ENCODE measurements around the gene OR2A25.

Gene OR2A25, protein sequence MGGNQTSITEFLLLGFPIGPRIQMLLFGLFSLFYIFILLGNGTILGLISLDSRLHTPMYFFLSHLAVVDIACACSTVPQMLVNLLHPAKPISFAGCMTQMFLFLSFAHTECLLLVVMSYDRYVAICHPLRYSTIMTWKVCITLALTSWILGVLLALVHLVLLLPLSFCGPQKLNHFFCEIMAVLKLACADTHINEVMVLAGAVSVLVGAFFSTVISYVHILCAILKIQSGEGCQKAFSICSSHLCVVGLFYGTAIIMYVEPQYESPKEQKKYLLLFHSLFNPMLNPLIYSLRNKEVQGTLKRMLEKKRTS

DNA sequence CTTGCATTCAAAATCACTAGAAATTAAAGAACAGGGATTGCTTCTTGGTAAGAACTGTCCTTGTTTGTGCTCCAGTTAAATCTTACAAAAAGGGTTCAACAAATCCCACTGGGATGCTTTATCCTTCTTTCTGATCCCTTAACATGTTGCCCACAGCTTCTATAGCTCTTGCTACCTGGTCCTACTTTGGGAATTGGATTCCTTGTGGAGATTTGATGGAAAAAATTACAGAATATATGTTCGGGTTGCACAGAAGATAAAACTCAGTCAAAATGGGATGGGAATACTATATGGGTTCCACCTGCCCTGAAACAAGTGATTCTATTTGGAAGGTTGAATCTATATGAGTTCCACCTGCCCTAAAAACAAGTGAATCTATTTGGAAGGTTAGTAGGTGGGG is at the start of gene OR2A25:
Gene OR2A25, plus strand, starts transcription at position 301 of the 400 bp plus-strand sequence. CDS start 4,409 bp downstream, outside the sequence.
- Histone ChIP-seq H3K36me3 (ENCODE audit: control insufficient read depth, insufficient read depth, low read length, severe bottlenecking) (no peaks in the 10 kb centered on the region), H3K27me3 (replicated peaks; ENCODE audit: control insufficient read depth, insufficient read depth, low read length) (no peaks in the 10 kb centered on the region), H3K4me3 (ENCODE audit: low read length) (no peak within 1 kb of the TSS), H3K9ac (ENCODE audit: low read length) (no peak within 1 kb of the TSS), H3K4me1 (ENCODE audit: control insufficient read depth, insufficient read depth, low read length) (no peaks in the 10 kb centered on the region), H3K9me3 (ENCODE audit: control insufficient read depth, low read length) (no peaks in the 10 kb centered on the region)
- DNase-seq (ENCODE audit: low read depth) = no peak

DNA sequence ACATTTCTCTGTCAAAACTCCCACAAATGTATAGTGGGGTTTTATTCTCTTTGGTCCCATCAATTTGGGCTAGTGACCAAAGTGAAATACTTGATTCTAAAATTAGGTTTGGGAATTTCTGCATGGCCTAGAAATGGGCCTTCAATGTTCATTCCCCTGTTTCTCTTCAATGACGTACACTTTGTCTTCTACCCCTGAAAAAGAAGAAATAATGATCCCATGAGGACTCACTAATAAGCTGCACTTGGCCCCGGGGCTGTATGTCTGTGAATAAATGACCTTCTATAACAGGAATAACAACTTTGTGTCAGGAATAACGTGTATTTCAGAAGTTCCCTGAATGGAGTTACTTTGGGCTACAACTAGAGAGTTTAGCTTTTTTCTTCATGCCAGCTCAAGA is 49.3 kb upstream of the OR2A25 start:
- no peak overlapping the region for H3K4me3 ChIP-seq (ENCODE audit: low read length)
- H3K36me3 ChIP-seq (ENCODE audit: control insufficient read depth, insufficient read depth, low read length, severe bottlenecking) = no peaks in the 10 kb centered on the region
- H3K9me3 ChIP-seq (ENCODE audit: control insufficient read depth, low read length) = no peaks in the 10 kb centered on the region
- H3K9ac ChIP-seq (ENCODE audit: low read length) = no peak overlapping the region
- H3K4me1 ChIP-seq (ENCODE audit: control insufficient read depth, insufficient read depth, low read length) = peaks cover 8% of the 10 kb centered on the region
- no peaks in the 10 kb centered on the region for H3K27me3 ChIP-seq (replicated peaks; ENCODE audit: control insufficient read depth, insufficient read depth, low read length)
- no peak for DNase-seq (ENCODE audit: low read depth)

DNA sequence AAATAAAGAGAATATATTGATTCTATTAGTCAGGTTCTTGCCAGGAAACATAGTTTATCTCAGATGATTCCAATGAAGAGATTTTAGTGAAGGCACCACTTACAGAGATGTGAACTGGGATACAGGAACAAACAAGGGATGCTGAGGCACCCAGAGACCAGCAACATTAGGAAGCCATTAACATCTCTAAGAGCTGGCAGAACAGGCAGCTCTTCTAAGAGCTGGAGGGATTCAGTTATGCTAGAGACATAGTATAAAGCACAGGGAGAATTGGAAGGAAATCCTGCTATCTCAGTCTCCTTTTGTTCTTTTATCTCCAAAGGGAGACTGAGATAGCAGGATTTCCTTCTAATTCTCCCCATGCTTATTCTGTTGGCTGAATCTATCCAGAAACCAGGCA is 47.4 kb upstream of the OR2A25 start:
- Histone ChIP-seq H3K9me3 (ENCODE audit: control insufficient read depth, low read length) (no peaks in the 10 kb centered on the region), H3K27me3 (replicated peaks; ENCODE audit: control insufficient read depth, insufficient read depth, low read length) (no peaks in the 10 kb centered on the region), H3K9ac (ENCODE audit: low read length) (no peak overlapping the region), H3K4me1 (ENCODE audit: control insufficient read depth, insufficient read depth, low read length) (peaks cover 8% of the 10 kb centered on the region), H3K36me3 (ENCODE audit: control insufficient read depth, insufficient read depth, low read length, severe bottlenecking) (no peaks in the 10 kb centered on the region), H3K4me3 (ENCODE audit: low read length) (no peak overlapping the region)
- no peak for DNase-seq (ENCODE audit: low read depth)

DNA sequence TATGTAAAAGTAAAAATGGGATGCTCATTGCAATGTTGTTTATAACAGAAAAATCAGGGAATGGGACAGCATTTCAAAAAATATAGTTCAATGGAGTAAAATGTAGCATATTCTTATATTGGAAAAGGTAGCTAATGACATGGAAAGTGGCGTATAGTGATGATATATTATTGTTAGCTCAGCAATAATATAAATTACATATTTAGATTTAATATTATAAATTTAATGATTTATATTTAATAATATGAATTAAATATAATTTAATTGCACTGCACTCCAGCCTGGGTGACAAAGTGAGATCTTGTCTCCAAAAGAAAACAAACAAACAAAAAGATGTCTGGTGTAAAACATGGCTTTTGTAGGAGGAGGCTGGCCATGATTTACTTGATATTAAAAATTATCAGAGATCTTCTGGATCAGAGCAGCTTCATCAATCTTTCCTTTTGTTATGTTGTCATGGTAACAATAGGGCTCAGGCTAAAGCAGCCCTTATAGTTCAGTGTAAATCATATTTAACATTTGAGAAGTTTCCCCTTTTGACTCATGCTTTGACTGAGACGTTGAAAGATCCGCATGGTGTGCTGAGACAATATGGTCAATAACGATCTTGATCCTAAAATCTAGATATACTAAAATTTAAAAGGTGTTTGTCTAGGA is 46.3 kb upstream of the OR2A25 start:
- DNase-seq (ENCODE audit: low read depth) = no peak
- Histone ChIP-seq H3K36me3 (ENCODE audit: control insufficient read depth, insufficient read depth, low read length, severe bottlenecking) (no peaks in the 10 kb centered on the region), H3K9me3 (ENCODE audit: control insufficient read depth, low read length) (no peaks in the 10 kb centered on the region), H3K4me3 (ENCODE audit: low read length) (no peak overlapping the region), H3K4me1 (ENCODE audit: control insufficient read depth, insufficient read depth, low read length) (peaks cover 8% of the 10 kb centered on the region), H3K27me3 (replicated peaks; ENCODE audit: control insufficient read depth, insufficient read depth, low read length) (no peaks in the 10 kb centered on the region), H3K9ac (ENCODE audit: low read length) (no peak overlapping the region)

DNA sequence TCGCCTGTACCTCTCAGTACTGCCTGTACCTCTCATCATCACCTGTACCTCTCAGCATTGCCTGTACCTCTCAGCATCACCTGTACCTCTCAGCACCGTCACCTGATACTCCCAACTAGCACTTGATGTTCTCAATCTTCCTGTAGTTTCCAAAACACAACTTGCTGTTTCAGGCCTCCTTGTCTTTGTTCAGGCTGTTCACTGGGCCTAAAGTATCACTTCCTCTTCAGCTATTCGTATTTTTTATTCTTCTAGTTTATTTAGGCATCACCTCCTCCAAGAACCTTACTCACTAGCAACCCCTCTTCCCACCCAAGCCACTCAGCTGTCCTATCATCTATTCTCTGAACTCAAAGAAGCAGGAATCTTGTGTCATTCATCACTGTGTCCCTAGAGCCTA is 45.4 kb upstream of the OR2A25 start:
- Histone ChIP-seq H3K9me3 (ENCODE audit: control insufficient read depth, low read length) (no peaks in the 10 kb centered on the region), H3K36me3 (ENCODE audit: control insufficient read depth, insufficient read depth, low read length, severe bottlenecking) (no peaks in the 10 kb centered on the region), H3K4me3 (ENCODE audit: low read length) (no peak overlapping the region), H3K27me3 (replicated peaks; ENCODE audit: control insufficient read depth, insufficient read depth, low read length) (no peaks in the 10 kb centered on the region), H3K9ac (ENCODE audit: low read length) (no peak overlapping the region), H3K4me1 (ENCODE audit: control insufficient read depth, insufficient read depth, low read length) (peaks cover 8% of the 10 kb centered on the region)
- DNase-seq (ENCODE audit: low read depth) = no peak

DNA sequence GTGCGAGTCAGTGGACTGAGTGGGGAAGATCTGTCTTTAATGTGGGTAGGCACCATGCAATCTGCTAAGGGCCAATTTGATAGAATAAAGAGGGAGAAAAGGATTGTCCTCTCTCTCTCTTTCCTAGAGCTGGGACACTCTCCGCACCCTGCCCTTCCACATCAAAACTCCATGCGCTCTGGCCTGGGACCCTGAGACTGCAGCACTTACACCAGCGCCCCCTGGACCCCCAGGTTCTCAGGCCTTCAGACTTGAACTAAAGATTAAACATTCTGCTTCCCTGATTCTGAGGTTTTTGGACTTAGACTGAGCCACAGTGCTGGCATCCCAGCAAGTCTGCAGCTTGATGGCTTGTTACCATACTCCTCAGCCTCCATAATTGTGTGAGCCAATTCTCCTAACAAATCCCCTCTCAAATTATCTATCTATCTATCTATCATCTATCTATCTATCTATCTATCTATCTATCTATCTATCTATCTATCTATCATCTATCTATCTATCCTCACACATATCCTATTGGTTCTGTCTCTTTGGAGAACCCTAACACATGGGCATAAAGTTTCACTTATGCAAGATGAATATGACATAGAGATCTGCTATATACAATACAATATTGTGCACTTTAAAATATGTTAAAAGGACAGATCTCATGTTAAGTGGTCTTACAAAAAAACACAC is 43.3 kb upstream of the OR2A25 start:
- no peaks in the 10 kb centered on the region for H3K4me1 ChIP-seq (ENCODE audit: control insufficient read depth, insufficient read depth, low read length)
- H3K27me3 ChIP-seq (replicated peaks; ENCODE audit: control insufficient read depth, insufficient read depth, low read length) = no peaks in the 10 kb centered on the region
- H3K36me3 ChIP-seq (ENCODE audit: control insufficient read depth, insufficient read depth, low read length, severe bottlenecking) = no peaks in the 10 kb centered on the region
- no peak overlapping the region for H3K9ac ChIP-seq (ENCODE audit: low read length)
- DNase-seq (ENCODE audit: low read depth) = no peak
- H3K9me3 ChIP-seq (ENCODE audit: control insufficient read depth, low read length) = no peaks in the 10 kb centered on the region
- H3K4me3 ChIP-seq (ENCODE audit: low read length) = no peak overlapping the region

DNA sequence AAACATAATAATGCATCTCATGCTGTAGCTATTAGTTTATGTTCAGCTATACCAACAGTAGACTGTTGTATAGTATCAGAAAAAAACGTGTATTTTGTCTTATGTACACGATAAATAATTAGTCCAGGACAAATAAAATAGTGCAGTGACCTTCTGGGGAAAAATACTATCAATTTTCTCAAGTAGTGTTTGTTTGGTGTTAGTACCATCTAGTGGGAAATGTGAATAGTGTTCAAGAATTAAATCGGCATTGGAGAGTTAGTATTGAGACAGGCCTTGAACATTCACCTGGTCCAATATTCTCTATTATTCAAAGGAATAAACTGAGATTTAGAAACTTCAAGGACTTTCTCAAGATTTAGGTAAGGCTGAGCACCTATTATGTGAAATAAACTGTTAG is 42.5 kb upstream of the OR2A25 start:
- peak; percentile 77 for DNase-seq (ENCODE audit: low read depth)
- no peaks in the 10 kb centered on the region for H3K4me1 ChIP-seq (ENCODE audit: control insufficient read depth, insufficient read depth, low read length)
- no peak overlapping the region for H3K4me3 ChIP-seq (ENCODE audit: low read length)
- no peak overlapping the region for H3K9ac ChIP-seq (ENCODE audit: low read length)
- H3K36me3 ChIP-seq (ENCODE audit: control insufficient read depth, insufficient read depth, low read length, severe bottlenecking) = no peaks in the 10 kb centered on the region
- H3K9me3 ChIP-seq (ENCODE audit: control insufficient read depth, low read length) = no peaks in the 10 kb centered on the region
- H3K27me3 ChIP-seq (replicated peaks; ENCODE audit: control insufficient read depth, insufficient read depth, low read length) = no peaks in the 10 kb centered on the region

DNA sequence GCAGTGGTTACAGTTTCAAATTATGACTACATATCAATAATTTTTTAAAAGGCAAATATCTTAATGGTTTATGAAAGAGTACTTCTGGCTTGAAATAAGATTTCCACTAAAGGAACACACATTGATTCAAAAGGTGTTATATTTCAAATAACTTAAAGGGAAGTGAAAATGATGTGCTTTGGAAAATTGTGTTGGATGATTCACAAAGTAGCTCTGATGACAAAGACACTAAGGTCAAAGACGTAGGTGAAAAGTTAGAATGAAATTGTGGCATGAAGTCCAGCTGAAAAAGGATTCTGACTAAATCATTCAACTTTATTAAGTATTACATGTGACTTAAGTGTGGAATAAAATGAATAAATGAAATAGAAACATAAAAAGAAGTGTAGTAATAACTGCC is 41.6 kb upstream of the OR2A25 start:
- H3K36me3 ChIP-seq (ENCODE audit: control insufficient read depth, insufficient read depth, low read length, severe bottlenecking) = no peaks in the 10 kb centered on the region
- no peaks in the 10 kb centered on the region for H3K9me3 ChIP-seq (ENCODE audit: control insufficient read depth, low read length)
- H3K4me1 ChIP-seq (ENCODE audit: control insufficient read depth, insufficient read depth, low read length) = no peaks in the 10 kb centered on the region
- H3K4me3 ChIP-seq (ENCODE audit: low read length) = no peak overlapping the region
- H3K9ac ChIP-seq (ENCODE audit: low read length) = no peak overlapping the region
- H3K27me3 ChIP-seq (replicated peaks; ENCODE audit: control insufficient read depth, insufficient read depth, low read length) = no peaks in the 10 kb centered on the region
- no peak for DNase-seq (ENCODE audit: low read depth)

DNA sequence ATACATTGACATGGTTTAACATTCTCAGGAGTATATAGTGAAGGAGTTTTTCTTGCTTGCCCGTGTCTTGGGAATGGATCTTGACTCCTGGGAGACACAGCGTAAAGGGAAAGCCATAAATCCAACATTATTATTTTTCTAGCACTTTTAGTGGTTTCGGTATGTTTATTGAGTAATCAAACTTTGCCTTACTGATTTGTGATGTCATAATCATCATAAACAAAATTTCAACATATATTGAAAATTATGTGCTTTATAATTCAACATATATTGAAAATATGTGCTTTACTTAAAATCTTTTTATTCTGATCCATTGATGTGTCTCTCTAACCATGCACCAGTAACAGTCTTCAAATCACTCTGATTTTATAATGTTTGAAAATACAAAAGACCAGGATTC is 41.1 kb upstream of the OR2A25 start:
- Histone ChIP-seq H3K36me3 (ENCODE audit: control insufficient read depth, insufficient read depth, low read length, severe bottlenecking) (no peaks in the 10 kb centered on the region), H3K4me1 (ENCODE audit: control insufficient read depth, insufficient read depth, low read length) (no peaks in the 10 kb centered on the region), H3K9ac (ENCODE audit: low read length) (no peak overlapping the region), H3K27me3 (replicated peaks; ENCODE audit: control insufficient read depth, insufficient read depth, low read length) (no peaks in the 10 kb centered on the region), H3K9me3 (ENCODE audit: control insufficient read depth, low read length) (no peaks in the 10 kb centered on the region), H3K4me3 (ENCODE audit: low read length) (no peak overlapping the region)
- no peak for DNase-seq (ENCODE audit: low read depth)

DNA sequence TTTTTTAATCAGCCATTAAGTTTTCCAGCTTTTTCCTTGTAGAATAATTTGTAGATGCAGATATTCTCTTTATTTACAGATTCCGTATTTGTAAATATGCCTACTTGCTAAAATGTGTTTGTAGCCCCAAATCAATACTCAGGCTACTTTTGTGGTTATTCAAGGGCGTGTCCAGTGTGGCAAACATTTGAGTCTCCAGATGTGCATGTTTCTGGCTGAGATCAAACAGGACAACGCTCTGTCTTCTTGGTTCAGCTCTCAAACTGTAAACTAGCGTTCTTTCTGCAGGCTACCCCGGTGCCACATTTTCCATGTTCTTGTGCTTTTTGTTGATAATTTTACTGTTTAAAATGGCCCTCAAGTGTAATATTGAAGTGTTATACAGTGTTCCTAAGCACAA is 37.1 kb upstream of the OR2A25 start:
- no peaks in the 10 kb centered on the region for H3K9me3 ChIP-seq (ENCODE audit: control insufficient read depth, low read length)
- DNase-seq (ENCODE audit: low read depth) = no peak
- H3K4me1 ChIP-seq (ENCODE audit: control insufficient read depth, insufficient read depth, low read length) = no peaks in the 10 kb centered on the region
- H3K9ac ChIP-seq (ENCODE audit: low read length) = no peak overlapping the region
- H3K4me3 ChIP-seq (ENCODE audit: low read length) = no peak overlapping the region
- H3K36me3 ChIP-seq (ENCODE audit: control insufficient read depth, insufficient read depth, low read length, severe bottlenecking) = no peaks in the 10 kb centered on the region
- H3K27me3 ChIP-seq (replicated peaks; ENCODE audit: control insufficient read depth, insufficient read depth, low read length) = no peaks in the 10 kb centered on the region

DNA sequence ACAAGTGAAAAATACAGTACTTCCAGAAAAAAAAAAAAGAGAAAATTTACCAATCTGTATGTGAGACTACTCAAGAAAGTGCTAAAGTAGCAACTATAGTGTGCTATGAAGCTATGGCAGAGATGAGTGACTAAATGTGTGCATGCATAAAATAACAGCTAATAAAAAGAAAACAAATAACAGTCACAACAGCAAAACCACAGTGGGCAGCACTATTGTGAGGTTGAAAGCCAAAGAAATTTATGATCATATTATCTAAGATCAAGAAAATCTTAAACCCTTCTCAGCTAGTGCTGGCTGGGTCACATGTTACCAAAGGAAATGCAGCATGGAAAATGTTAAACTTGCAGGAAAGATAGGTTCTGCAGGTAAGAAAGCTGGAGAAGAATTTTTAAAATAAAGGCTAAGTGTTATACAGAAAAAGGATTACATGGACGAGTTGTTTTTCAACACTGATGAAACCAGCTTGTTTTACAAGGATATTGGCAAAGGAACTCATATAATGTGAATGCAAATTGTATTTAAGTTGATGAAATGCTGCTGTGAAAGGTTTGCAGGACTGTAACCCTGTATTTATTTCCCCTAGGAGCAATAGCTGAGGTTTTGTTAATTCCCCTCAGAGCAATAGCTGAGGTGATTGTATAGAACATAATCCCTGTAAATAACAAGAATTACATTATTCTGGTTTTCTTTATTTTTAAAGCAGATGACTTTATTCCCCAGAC is 36.5 kb upstream of the OR2A25 start:
- no peaks in the 10 kb centered on the region for H3K9me3 ChIP-seq (ENCODE audit: control insufficient read depth, low read length)
- no peaks in the 10 kb centered on the region for H3K36me3 ChIP-seq (ENCODE audit: control insufficient read depth, insufficient read depth, low read length, severe bottlenecking)
- no peak overlapping the region for H3K9ac ChIP-seq (ENCODE audit: low read length)
- no peak for DNase-seq (ENCODE audit: low read depth)
- no peaks in the 10 kb centered on the region for H3K4me1 ChIP-seq (ENCODE audit: control insufficient read depth, insufficient read depth, low read length)
- no peaks in the 10 kb centered on the region for H3K27me3 ChIP-seq (replicated peaks; ENCODE audit: control insufficient read depth, insufficient read depth, low read length)
- no peak overlapping the region for H3K4me3 ChIP-seq (ENCODE audit: low read length)

Data from adipocyte (in vitro differentiated cells).